ENCODE measurements around the gene PIEZO2.
"Not testable (repeated sequence)": the region's sequence is repeated elsewhere in the genome, so short reads cannot be mapped to it uniquely, and the experiment has no call there.

PIEZO2 gene

GRCh38 chr18:10878703-10879102 is 270.7 kb downstream of the PIEZO2 start:
- no peak for DNase-seq

DNA sequence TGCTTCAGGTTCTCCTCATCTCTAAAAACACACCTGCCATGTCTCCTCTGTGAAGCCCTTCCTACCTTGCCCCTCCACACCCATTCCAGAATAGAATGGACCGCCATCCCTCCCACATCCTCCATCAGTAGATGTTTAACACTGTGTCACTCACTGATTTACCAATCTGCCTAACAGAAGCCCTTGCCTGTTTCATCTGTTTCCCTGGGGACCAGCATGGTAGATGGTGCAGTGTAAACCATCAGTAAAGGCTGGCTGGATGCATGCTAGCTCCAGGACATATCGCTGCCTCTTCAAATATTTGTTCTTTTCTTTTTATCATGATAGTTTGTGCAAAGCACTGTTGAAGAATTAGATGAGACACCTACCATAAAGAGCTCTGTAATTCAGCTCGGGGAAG is 271.4 kb downstream of the PIEZO2 start:
- no peak for DNase-seq

DNA sequence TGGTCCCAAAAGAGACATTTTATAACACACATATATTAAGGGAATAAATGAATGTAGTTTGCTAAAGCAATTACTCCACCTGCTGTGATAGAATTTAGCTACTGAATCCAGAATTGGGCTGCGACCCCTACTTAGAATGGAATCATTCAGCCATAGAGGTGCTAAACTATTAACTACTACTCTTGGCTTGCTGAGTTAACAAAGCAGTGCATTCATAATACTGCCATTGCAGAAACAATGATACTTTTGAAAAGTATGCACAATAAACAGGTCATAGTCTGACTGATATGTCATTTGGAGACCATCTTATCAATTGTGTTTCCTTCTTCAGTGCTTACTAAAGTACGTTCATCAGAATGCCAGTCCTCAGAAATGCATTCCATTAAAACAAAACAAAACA is 273.6 kb downstream of the PIEZO2 start:
- no peak for DNase-seq

DNA sequence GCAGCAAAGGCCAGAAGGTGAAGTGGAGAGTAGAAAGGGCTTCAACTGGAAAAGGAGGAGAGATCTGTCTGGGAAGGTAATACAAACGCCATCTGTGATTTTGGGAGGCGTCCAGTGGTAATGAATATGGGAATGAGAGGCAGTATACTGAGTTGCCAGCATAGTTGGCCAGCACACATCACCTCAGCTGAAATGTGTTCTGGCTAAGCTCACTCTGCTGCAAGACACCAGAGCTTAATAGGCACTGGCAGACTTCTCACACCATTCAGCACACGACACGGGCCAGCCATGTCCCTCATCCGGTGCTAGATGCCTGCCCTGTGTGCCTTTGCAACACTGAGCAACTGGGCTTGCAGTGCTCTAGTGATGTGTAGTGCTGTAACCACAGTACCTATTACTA is 277.1 kb downstream of the PIEZO2 start:
- DNase-seq = peak; percentile 5 to 67

GRCh38 chr18:10864722-10865121 is 284.6 kb downstream of the PIEZO2 start:
- DNase-seq = no peak

GRCh38 chr18:10863026-10863425 is 286.3 kb downstream of the PIEZO2 start:
- DNase-seq = no peak

DNA sequence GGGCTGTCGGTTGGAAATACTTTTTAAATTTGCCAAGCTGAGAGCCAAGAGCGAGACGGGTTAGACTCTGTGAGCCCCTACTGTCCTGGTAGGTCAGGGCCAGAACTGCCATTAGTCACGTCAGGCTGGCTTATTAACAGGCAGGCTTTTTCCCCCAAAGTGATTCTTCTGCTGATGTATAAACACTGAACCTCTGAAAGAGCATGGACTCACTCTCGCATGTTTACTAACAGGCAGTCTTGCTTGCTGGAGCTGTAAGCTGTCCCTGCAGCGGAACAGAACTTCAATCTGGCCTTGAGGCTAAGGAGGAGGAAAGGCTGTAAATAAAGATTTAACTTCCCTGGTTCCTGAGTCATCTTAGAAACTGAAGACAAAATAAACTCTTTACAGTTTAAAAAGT is 288.4 kb downstream of the PIEZO2 start:
- DNase-seq = no peak

- DNase-seq = no peak
Observed at GRCh38 chr18:10860382-10860781, 289.0 kb downstream of the PIEZO2 start.

- DNase-seq = no peak
Observed at GRCh38 chr18:10858477-10858876, 290.9 kb downstream of the PIEZO2 start.

- DNase-seq = no peak
Observed at GRCh38 chr18:10856132-10856531, 293.2 kb downstream of the PIEZO2 start.

DNA sequence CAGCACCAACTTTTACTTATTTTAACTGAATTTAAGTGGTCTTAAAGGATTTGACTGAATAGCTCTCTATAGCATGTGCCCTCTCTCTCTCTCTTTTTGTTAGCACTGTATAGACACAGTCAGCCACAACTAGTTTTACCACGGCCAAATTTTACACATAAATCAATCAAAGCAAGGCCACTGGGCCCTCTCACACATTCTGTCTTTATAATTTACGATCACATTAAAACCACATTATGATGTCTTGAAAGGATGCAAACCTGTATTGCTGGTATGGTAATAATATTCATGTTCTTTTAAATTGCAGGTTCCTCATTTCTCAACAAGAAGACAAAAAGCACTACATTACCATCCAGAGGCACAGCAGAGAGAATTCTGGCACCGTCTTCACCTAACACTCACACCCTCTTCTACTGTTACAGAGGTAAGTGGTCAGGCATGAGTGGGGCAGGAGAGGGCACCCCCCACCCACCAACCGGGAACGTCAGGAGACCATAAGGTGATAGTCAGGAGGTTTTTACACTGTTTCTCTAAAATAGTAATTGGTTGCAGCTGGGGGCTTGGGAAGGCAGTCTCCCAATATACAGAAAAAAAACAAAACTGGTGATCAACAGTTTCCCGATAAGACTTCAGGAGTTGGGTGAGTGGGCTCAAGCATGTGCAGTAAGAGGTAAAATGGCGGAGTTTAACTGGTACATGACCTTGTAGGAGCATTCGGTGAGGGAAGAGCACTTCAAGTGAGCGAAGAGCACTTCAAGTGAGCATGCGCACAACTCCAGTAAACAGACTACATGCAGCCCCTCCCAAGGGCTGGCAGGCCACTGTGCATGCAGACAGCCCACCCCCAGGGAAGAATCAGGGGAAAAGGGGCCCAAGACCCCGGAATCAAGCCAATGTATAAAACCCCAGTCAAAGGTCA is 296.7 kb downstream of the PIEZO2 start:
- DNase-seq = no peak

GRCh38 chr18:10851824-10852319 is 297.5 kb downstream of the PIEZO2 start:
- peak; percentile 14 to 58 for DNase-seq

- DNase-seq = no peak
Observed at GRCh38 chr18:10850840-10851239, 298.5 kb downstream of the PIEZO2 start.

- DNase-seq = no peak
Observed at GRCh38 chr18:10850216-10850615, 299.2 kb downstream of the PIEZO2 start.

DNA sequence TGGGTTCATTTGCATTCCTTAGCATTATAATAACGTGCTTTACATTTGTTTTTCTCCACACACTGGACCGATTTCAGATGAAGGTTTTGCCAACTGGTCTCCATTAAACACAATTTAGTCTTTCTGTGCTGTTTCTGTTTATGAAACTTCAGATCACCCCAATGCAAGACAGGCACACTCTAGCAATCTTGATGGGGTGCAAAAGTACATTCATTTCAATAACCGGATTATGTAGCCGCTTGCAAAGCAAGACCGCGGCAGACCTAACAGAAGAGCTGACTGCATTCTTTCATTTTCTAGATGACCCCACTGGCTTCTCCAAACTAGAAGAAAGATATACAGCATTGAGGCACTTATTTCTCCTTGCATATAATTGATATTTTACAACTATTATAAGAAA is 301.5 kb downstream of the PIEZO2 start:
- DNase-seq = no peak

DNA sequence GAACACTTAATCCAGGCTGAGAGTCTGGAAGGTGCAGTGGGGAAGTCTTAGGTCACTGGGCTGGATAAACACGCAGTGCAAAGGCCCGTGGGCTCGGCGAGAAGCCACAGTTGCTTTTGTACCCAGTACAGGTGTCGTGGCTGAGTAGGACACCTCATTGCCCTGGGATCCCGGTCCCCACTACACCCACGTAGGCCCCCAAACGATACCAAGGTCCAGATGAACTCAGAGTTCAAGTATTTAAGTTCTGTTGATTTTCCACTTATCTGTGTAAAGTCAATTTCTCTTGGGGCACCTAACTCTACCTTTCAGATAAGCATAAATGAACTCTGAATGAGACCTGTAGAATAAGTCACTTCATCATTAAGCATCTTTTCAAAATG is 302.0 kb downstream of the PIEZO2 start:
- DNase-seq = no peak

DNA sequence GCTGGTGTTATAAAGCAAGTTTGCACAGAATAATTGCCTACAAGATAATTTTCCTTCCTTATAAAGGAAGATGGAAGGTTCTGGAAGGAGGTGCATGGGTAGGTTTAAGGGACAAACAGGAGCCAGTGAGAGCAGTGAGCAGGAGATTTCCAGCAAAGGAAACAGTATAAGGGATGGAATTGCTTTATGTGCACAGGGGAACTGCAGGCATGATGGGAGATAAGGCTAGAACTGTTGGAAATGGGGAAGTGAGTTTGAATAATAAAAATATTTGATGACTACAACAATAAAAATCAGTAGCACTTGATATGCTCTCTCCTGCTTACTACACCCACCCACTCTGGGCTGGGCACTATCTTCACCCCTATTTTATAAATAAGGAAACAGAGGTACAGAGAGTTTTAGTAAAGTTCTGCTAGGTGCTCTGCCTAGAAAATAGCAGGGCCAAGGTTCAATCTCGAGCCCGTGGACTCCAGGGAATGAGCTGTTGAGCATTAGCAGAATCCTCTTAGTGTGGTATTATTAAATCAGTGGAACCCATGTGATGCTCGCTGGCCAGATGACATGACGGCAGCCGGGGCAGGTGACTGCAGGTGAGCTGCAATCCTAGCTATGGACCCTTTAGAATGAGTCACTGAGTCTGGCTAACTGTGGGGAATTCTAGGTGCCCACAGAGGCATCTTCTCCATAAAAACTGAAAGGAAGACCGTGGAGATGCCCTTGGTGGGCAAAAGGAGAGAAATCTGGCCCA is 302.5 kb downstream of the PIEZO2 start:
- no peak for DNase-seq

GRCh38 chr18:10846035-10846434 is 303.3 kb downstream of the PIEZO2 start:
- DNase-seq = not testable (repeated sequence)

DNA sequence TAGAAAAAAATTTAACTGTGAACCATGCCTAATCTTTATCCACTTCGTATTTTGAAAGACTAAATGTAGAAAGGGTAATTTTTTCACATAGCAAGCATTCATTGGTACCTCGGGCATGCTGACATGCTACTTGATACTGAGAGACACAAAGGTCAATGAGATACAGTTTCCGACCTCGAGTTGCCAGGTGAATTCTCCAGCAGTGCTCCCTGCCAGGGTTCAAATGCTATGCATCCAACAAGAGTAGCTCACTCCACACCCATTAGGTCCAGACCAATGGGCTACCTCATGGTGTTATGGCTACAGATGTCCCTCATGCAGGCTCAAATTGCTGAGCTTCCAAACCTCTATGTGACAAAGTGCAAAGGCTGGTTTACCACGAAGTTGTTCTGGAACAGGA is 305.8 kb downstream of the PIEZO2 start:
- DNase-seq = no peak

DNA sequence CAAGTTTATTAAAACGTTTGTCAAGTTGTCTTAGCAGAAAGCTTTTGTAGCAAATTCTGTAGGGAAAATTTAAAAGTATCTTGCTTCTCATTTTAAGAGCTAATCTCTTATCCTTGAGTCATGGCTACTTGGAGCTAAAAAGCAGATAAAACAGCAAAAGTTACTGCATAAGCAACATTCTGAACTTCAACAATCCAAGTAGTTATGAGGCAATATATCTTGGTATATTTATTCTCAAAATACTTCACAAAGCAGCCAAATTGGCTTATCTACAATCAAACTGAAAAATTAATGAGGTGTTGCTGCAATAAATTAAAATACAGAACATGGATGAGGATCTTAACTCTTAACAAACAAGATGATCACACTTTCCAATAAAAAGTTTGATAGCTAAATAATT is 306.5 kb downstream of the PIEZO2 start:
- DNase-seq = no peak

DNA sequence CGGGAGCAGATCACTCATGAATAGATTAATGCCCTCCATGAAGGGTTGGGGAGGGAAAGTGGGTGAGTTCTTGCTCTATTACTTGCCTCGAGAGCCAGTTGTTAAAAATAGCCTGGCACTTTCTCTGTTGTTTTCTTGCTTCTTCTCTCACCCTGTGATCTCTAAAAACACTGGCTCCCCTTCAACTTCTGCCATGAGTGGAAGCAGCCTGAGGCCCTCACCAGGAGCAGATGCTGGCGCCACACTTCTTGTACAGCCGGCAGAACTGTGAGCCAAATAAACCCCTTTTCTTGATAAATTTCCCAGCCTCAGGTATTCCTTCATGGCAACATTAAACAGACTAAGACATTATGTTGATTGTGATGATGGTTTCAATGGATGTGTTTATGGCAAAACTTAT is 307.0 kb downstream of the PIEZO2 start:
- DNase-seq = no peak

GRCh38 chr18:10841203-10841602 is 308.2 kb downstream of the PIEZO2 start:
- no peak for DNase-seq

DNA sequence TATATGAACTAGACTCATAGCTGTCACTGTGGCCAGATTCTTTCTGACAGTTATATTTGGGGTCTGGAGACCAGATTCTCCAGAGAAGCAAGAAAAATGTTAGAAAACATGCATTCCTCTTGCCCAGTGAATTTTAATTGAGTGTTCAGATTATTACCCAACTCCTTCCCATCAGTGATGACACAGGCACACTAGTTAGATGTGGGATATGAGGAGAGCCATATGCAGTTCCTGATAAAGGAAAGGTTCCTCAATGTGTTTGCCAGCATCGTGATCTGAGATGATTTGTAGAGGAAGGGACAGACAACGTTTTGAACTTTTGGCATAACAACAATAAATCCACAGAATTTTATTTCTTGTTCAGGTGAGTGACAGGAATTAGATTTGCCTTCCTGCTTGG is 308.6 kb downstream of the PIEZO2 start:
- no peak for DNase-seq

- DNase-seq = no peak
Observed at GRCh38 chr18:10839421-10839820, 309.9 kb downstream of the PIEZO2 start.
